ENCODE results near the gene CNGB1. TPM values are rescaled to one million over a fixed set of nuclear protein-coding genes. Genes with fewer than 3 reads are reported as not detected.

The CNGB1 gene
- total RNA-seq, 2 experiments from 2014 or later = not detected

GRCh38 chr16:57904101-57904500 lies 66.8 kb downstream of the CNGB1 start:
- Histone ChIP-seq H3K4me3 (ENCODE audit: low read depth, low read length, poor library complexity, severe bottlenecking) (no peak overlapping the region), H3K79me2 (ENCODE audit: insufficient read depth, low read depth, low read length) (no peaks in the 10 kb centered on the region), H3K9me3 (ENCODE audit: low read length) (no peaks in the 10 kb centered on the region), H3K27ac (ENCODE audit: low read depth, low read length, poor library complexity, severe bottlenecking) (no peak overlapping the region), H2AFZ (ENCODE audit: low read length) (no peak overlapping the region), H4K20me1 (ENCODE audit: insufficient read depth, low read length) (no peaks in the 10 kb centered on the region), H3K36me3 (ENCODE audit: insufficient read depth, low read length) (no peaks in the 10 kb centered on the region), H3K9me2 (ENCODE audit: insufficient read depth, low read length) (no peaks in the 10 kb centered on the region), H3K4me2 (ENCODE audit: low read length) (no peak overlapping the region), H3K4me1 (ENCODE audit: insufficient read depth, low read length, poor library complexity, severe bottlenecking) (no peaks in the 10 kb centered on the region)
- TF ChIP-seq EZH2phosphoT487 (IDR thresholded peaks at IDR 0.05; ENCODE audit: borderline replicate concordance, low read depth, low read length) = no peak
- TF ChIP-seq CTCF (conservative IDR thresholded peaks at IDR 0.05; ENCODE audit: low read length) = no peak
- no peak for DNase-seq (ENCODE audit: low spot score)
- CTCF ChIA-PET (ENCODE audit: unreplicated experiment) = no interaction called here
- no TSS peak for BruUV-seq (replicated peaks)
- intact Hi-C loops (cut with micrococcal nuclease; ENCODE audit: unreplicated experiment) = no loop called here
- POLR2A ChIA-PET = interaction anchor here (0.6 kb wide), 1 partner anchor 111 kb away, joined by 5 read pairs; no protein-coding TSS in a partner anchor

- no TSS peak for BruUV-seq (replicated peaks)
- Histone ChIP-seq H3K36me3 (ENCODE audit: insufficient read depth, low read length) (no peaks in the 10 kb centered on the region), H2AFZ (ENCODE audit: low read length) (no peak overlapping the region), H3K4me3 (ENCODE audit: low read depth, low read length, poor library complexity, severe bottlenecking) (no peak overlapping the region), H3K79me2 (ENCODE audit: insufficient read depth, low read depth, low read length) (no peaks in the 10 kb centered on the region), H4K20me1 (ENCODE audit: insufficient read depth, low read length) (no peaks in the 10 kb centered on the region), H3K4me1 (ENCODE audit: insufficient read depth, low read length, poor library complexity, severe bottlenecking) (no peaks in the 10 kb centered on the region), H3K9me2 (ENCODE audit: insufficient read depth, low read length) (no peaks in the 10 kb centered on the region), H3K4me2 (ENCODE audit: low read length) (no peak overlapping the region), H3K9me3 (ENCODE audit: low read length) (no peaks in the 10 kb centered on the region), H3K27ac (ENCODE audit: low read depth, low read length, poor library complexity, severe bottlenecking) (no peak overlapping the region)
- TF ChIP-seq EZH2phosphoT487 (IDR thresholded peaks at IDR 0.05; ENCODE audit: borderline replicate concordance, low read depth, low read length) (no peak), CTCF (conservative IDR thresholded peaks at IDR 0.05; ENCODE audit: low read length) (no peak)
- ChIA-PET POLR2A (interaction anchor here (0.6 kb wide), 1 partner anchor 321 kb away, joined by 3 read pairs; no protein-coding TSS in a partner anchor), CTCF (ENCODE audit: unreplicated experiment) (no interaction called here)
- DNase-seq (ENCODE audit: low spot score) = peak; percentile 28
- intact Hi-C loops (cut with micrococcal nuclease; ENCODE audit: unreplicated experiment) = no loop called here
Measured at GRCh38 chr16:57903656-57904055, 67.3 kb downstream of the CNGB1 start.

GRCh38 chr16:57901480-57902069 lies 69.4 kb downstream of the CNGB1 start:
- no peak overlapping the region for H2AFZ ChIP-seq (ENCODE audit: low read length)
- H3K4me2 ChIP-seq (ENCODE audit: low read length) = no peak overlapping the region
- no peak for DNase-seq (ENCODE audit: low spot score)
- ChIA-PET POLR2A (interaction anchor here (1.0 kb wide), 1 partner anchor 603 kb away, joined by 4 read pairs; no protein-coding TSS in a partner anchor), CTCF (ENCODE audit: unreplicated experiment) (no interaction called here)
- intact Hi-C loops (cut with micrococcal nuclease; ENCODE audit: unreplicated experiment) = no loop called here
- no TSS peak for BruUV-seq (replicated peaks)
- H3K79me2 ChIP-seq (ENCODE audit: insufficient read depth, low read depth, low read length) = no peaks in the 10 kb centered on the region
- TF ChIP-seq EZH2phosphoT487 (IDR thresholded peaks at IDR 0.05; ENCODE audit: borderline replicate concordance, low read depth, low read length) (no peak), CTCF (conservative IDR thresholded peaks at IDR 0.05; ENCODE audit: low read length) (no peak)
- H3K9me3 ChIP-seq (ENCODE audit: low read length) = no peaks in the 10 kb centered on the region
- no peak overlapping the region for H3K4me3 ChIP-seq (ENCODE audit: low read depth, low read length, poor library complexity, severe bottlenecking)
- H4K20me1 ChIP-seq (ENCODE audit: insufficient read depth, low read length) = no peaks in the 10 kb centered on the region
- H3K9me2 ChIP-seq (ENCODE audit: insufficient read depth, low read length) = no peaks in the 10 kb centered on the region
- no peak overlapping the region for H3K27ac ChIP-seq (ENCODE audit: low read depth, low read length, poor library complexity, severe bottlenecking)
- no peaks in the 10 kb centered on the region for H3K4me1 ChIP-seq (ENCODE audit: insufficient read depth, low read length, poor library complexity, severe bottlenecking)
- no peaks in the 10 kb centered on the region for H3K36me3 ChIP-seq (ENCODE audit: insufficient read depth, low read length)

Measured in OCI-LY7 (cell line).